GM18502 (cell line): Measurements from ENCODE around the gene TMCC2.

Source experiments
- ATAC-seq: cut with Tn5 transposase; IDR thresholded peaks from one replicate; pipeline ENCODE4 v1.9.1; 2021; ENCODE audit warnings: mild to moderate bottlenecking; ENCODE audit not compliant: unreplicated experiment, poor library complexity

The TMCC2 gene

DNA sequence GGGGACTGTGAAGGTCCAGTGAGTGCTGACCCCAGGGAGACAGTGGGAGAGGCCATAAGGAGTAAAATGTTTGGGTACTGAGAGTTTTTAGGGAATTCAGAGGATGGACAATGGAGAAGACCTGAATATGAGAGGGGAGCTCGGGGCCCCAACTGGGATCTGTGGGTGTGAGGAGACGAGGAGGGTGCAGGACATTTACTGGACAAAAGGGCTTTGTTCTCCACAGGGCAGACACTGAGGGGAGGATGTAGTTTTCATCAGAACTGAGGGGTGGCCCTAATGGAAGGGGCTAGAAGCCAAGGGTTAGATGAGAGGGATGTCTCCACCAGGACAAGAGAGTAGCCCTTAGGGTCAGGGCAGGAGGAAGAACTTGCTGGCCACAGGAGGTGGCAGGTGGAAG lies 30.0 kb downstream of the TMCC2 start:
- no peak for ATAC-seq

DNA sequence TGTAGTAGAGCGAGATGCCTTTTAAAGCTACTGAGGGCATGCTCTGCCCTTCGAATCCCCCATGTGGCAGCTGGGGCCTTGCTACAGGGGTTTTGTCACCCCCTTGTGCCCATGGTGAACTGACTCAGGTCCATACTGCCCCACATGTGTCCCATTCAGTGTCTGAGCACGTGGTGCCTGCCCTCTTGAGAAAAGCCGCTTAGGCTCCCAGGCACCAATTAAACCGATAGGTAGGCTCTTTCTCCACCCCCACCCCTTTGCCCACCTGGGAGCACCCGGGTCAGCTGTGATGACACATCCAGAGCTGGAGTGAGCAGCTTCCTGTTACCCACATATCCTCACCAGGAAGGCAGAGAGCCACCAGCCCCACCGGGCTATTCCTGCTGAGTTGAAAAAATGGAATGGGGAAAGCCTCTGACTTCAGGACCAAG lies 30.5 kb downstream of the TMCC2 start:
- ATAC-seq: no peak

DNA sequence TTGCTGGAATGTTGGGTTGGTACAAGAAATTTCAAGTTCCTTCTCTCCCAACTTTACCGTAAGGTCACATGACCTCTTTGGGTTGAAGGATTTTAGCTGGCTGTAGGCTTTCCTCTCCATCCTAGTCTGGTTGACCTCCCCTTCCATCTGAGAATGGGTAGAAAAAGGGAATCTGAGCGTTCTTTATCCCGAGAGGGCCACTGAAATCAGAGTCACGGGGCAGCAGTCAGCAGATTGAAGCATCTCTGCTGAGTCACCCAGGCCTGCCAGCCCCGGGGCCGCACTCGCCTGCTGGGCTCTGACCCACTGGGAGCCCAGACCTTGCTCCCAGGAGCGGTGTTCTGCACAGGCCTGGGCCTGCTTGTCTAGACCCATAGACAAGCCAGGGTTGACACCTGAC lies 31.0 kb downstream of the TMCC2 start:
- no peak for ATAC-seq

DNA sequence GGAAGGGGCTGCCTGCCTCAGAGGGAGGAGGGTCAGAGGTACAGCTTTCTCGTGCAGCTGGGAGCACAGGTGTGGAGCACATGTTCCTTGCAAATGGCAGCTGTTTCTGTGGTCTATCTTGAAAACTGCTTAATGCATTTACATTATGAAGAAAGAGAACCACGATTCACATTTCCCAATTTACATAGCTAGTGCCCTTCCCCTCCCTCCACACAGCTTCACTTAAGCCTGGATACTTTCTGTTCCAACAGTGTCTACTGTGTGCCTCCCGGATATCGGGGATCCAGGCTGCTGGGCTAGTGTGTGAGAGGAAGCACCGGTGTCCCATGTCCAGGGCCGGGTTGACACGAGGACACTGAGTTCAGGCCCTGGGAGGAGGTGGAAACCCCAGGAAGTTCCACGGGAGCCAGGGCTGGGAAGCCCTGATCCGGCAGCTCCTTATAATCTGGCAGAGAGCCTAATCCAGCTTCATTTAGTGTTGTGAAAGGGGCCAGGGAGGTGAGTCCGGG lies 31.6 kb downstream of the TMCC2 start:
- ATAC-seq: no peak

DNA sequence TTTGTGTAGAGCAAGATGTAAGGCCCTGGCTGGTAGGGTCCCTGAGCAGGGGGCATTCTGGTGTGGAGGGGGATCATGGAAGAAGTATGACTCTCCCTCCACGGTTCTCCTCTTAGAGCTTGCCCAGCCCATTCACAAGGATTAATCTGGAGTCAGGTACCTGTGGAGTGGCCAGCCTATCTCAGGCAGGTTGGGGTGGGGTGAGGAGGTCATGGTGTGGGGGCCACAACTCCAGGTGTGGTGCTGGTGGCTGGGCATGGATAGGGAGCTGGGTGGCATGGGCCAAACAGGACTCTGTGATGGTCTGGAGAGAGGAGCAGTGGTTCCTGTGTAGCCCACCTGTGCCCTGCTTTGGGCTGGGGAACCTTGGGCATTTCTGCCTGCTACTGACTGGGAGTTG lies 32.3 kb downstream of the TMCC2 start:
- no peak for ATAC-seq

DNA sequence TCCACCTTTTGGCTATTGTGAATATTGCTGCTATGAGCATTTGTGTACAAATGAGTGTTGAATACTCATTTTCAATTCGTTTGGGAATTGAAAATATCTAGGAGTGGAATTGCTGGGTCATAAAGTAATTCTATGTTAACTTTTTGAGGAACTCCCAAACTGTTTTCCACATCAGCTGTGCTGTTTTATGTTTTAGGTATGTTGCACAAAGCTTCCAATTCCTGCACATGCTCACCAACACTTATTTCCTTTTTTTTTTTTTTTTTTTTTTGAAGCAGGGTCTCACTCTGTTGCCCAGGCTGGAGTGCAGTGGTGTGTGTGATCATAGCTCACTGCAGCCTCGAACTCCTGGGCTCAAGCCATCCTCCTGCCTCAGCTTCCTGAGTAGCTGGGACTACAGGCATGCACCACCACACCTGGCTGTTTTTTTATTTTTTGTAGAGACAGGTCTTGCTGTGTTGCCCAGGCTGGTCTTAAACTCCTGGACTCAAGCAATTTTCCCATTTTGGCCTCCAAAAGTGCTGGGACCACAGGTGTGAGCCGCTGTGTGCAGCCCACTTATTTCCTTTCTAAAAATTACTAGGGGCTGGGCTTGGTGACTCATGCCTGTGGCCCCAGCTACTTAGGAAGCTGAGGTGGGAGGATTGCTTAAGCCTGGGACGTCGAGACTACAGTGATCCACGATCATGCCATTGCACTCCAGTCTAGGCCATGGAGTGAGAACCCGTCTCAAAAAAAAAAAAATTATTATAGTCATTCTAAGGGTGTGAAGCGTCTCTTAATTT lies 33.4 kb downstream of the TMCC2 start:
- no peak for ATAC-seq

DNA sequence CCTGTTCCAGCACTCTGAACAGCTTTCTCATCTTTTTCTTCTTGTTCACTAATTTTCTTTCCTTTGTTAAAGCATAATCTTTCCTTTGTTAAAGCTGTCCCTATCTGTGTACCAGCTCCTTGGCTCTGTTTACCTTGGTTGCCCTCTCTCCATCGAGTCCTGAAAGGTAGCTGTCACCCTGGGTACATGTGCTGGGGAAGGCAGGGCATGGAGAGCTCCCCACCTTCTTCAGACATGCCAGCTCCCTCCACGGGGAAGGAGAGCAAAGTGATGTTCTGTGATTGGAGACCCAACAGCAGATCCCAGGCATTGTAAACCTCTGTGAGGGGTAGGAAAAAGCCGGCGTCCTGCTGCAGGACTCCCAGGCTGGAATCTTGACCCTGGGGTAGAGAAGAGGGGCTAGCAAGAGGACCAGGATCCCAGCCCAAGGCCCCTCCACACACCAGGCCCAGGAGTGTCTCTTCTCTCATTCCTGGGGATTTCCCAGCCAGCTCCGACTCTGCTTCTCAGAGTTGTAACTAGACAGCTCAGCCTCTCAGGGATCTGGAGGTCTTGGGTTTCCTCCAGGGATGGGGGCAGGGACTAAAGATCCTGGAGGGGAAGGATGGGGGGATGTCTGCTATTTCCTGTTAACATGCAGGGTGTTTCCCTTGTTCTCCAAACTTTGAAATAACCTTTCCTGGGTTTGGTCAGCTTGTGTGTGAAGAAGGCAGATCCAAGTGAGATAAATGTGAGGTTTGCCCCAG lies 34.4 kb downstream of the TMCC2 start:
- no peak for ATAC-seq

DNA sequence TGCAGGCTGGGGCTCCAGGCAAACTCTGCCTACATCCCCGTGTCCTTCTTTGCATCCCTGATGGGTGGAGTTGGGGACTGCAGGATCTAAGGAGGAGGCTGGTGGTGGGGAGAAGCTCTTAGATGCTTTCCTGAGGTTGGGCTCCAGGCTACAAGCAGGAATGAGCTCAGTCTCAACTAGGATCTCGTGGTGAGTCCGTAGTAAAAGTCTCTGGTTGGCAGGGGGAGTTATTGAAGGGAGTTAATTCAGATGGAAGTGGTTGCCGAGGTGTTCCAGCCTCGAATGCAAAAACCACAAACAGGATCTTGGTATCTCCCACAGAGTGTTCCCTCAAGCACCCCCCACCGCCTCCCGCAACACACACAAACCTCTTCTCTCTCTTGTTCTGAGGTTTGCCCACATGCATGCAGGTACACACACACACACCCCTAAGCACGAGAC lies 35.0 kb downstream of the TMCC2 start:
- no peak for ATAC-seq

DNA sequence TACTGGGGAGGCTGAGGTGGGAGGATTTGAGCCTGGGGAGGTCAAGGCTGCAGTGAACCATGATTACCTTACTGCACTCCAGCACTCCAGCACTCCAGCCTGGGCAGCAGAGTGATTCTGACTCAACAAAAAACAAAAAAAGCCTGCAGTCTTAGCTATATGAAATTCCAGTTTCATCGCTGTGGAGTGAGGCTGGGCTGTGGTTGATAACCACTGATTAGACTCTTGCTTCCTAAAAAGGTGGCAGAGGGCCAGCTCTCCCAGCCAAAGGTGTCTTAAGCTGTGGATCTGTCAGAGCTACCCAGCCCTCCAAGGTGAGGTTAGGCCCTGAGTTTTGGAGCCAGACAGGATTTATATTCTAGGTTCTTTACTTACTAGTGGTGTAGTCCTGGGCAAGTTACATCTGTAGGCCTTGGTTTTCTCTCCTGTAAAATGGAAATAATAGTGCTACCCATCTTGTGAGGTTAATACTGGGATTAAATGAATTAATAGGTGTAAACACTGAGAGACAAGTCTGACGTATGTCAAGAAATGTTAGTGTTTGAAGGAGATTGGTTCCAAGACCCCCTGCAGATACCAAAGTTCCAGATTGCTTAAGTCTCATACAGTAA lies 35.9 kb downstream of the TMCC2 start:
- no peak for ATAC-seq

DNA sequence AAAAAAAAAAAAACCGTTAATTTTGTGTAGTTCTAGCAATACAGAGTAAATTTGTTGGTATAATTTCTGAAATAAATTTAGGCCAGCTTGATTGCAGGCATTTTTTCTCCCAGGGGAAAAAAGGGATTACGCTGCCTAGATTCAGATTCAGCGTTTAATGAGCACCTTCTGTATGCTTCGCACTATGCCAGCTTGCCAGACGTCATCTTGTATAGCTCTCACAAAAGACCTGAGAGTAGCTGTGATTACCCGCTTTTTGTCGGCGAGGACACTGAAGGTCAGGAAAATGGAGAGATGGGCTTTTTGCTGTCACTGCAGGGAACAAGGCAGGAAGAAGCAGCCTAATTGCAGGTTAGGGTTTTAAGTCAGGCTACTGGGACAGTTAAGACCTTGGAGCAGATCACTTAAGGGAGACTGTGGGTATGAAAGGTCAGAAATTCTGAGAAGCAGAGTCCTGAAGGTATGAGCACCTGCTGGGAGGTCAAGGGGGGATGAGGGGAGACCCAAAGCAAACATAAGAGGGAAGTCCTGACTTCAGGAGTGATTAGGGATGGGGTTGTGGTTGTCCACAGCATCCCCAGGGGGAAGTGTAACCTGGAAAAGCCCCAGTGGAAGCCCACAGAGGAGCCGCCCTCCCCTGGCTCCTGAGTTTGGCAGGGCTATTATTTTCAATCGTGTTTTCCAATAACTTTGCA lies 39.0 kb downstream of the TMCC2 start:
- ATAC-seq: no peak

DNA sequence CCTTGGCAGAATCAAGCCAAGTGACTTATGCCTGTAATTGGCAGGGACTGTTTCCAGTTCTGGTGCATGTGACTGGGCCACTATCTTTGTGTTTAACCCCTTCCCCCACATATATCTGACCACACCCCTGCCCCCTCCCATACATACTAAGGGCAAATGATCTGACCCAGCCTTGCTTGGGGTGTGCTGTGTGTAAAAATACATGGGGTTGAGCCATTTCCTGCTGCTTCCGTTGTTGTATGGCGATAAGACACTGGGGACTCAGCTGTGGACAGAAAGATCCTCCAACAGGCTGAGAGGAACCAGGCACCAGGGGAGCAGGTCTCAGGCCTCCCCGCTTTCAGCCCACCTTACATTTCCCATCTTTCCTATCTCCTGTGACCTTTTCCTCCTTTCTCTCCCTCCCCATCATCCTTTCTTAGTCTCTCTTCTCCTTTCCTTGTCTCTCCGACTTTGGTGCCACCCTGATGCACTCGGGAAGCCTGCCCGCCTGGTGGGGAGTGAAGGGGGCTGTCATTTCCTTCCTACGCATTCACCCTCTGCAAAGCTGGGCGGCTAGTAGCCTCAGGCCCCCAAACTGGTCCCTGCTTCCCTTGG lies 39.7 kb downstream of the TMCC2 start:
- ATAC-seq: no peak

DNA sequence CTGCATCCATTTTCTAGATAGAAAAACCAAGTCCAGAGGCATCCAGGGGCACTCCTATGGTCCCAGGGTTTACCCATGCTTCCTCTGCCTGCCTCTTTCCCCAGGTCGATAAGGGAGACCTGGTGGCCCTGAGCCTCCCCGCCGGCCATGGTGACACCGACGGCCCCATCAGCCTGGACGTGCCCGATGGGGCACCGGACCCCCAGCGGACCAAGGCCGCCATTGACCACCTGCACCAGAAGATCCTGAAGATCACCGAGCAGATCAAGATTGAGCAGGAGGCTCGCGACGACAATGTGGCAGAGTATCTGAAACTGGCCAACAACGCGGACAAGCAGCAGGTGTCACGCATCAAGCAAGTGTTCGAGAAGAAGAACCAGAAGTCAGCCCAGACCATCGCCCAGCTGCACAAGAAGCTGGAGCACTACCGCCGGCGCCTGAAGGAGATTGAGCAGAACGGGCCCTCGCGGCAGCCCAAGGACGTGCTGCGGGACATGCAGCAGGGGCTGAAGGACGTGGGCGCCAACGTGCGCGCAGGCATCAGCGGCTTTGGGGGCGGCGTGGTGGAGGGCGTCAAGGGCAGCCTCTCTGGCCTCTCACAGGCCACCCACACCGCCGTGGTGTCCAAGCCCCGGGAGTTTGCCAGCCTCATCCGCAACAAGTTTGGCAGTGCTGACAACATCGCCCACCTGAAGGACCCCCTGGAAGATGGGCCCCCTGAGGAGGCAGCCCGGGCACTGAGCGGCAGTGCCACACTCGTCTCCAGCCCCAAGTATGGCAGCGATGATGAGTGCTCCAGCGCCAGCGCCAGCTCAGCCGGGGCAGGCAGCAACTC lies 41.3 kb downstream of the TMCC2 start:
- ATAC-seq: no peak

DNA sequence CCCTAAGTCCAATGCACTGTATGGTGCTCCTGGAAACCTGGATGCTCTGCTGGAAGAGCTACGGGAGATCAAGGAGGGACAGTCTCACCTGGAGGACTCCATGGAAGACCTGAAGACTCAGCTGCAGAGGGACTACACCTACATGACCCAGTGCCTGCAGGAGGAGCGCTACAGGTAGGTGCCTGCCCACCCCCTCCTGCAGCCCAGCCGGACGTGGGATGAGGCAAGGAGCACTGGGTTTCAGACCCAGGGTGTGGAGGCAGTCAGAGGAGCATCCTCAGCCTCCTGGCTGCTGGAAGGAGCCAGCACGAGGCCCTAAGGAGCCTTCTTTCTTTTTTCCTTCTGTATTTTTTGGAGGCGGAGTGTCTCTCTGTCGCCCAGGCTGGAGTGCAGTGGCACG lies 42.0 kb downstream of the TMCC2 start:
- no peak for ATAC-seq

DNA sequence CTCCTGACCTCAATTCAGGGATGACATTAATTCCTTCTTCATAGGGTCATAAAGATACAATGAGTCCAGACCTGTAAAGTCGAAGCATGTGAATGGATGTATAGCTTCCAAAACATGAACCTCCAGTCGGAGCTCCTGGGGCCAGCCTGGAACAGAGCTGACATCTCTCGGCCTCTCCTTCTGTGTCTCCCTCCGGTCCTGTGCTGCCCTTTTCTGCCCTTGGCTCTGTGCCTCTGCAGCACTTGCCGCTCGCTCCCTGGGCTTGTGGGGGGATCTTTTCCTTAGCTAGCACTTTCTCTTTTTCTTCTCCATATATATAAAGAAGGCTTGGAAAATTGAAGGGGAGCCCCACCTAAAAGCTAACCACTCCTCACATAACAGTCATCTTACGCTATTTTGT lies 42.5 kb downstream of the TMCC2 start:
- ATAC-seq: no peak

DNA sequence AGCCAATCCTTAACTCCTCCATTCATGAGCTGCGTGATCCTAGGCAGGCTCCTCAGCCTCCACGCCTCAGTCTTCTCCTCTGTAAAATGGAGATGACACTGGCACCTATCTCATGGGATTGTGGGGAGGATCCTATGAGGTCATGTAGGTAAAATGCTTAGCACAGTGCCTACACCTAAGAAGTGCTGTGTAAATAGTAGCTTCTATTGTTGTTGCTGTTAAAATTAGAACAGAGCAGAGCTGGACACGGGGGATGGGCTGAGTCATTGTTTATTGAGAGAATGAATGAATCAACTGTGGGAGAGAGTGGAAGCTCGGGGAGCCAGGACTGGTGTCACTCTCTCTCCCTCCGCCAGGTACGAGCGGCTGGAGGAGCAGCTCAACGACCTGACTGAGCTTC lies 43.0 kb downstream of the TMCC2 start:
- ATAC-seq: no peak

DNA sequence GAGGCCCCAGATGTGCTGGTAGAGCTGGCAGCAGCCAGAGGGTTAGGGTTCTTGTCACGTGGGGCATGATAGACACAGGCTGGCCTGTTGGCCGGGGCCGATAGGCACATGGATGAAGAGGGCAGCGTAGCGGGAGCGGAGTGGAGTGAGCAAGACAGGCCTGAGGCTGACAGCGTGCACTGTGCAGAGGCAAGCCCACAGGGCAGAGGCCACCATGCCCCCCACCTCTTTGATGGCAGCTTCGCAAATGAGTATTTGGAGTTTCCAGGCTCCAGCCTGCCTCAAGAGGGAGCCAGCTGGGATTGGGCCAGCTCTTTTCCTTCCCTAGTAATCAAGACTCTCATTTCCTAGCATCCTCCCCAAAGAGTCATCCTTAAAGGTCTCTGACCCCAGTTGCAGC lies 43.5 kb downstream of the TMCC2 start:
- ATAC-seq: no peak

DNA sequence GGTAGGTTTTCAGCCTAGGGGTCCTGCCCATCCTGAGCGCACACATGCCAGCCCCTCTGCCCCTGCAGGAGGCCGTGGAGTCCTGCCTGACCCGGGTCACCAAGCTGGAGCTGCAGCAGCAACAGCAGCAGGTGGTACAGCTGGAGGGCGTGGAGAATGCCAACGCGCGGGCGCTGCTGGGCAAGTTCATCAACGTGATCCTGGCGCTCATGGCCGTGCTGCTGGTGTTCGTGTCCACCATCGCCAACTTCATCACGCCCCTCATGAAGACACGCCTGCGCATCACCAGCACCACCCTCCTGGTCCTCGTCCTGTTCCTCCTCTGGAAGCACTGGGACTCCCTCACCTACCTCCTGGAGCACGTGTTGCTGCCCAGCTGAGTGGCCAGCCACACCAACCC lies 44.0 kb downstream of the TMCC2 start:
- ATAC-seq: no peak

DNA sequence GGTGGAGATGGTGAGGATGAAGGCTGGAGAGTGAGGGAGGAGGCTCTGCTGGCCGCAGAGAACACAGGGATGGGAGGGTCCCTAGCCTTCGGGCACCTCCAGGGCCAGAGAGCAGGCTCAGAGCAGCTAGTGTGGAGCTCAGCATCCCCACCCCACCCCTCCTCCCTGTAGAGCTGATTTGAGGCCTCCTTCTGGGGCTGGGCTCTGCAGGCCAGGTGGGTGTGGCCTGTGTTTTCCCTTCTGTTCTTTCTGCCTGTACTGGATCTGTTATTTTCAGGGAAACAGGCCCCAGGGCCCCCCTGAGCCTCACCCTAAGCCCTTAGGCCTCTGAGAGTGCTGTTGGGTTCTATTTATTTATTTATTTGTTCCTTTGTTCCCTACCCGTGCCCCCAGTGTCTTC lies 44.8 kb downstream of the TMCC2 start:
- no peak for ATAC-seq

DNA sequence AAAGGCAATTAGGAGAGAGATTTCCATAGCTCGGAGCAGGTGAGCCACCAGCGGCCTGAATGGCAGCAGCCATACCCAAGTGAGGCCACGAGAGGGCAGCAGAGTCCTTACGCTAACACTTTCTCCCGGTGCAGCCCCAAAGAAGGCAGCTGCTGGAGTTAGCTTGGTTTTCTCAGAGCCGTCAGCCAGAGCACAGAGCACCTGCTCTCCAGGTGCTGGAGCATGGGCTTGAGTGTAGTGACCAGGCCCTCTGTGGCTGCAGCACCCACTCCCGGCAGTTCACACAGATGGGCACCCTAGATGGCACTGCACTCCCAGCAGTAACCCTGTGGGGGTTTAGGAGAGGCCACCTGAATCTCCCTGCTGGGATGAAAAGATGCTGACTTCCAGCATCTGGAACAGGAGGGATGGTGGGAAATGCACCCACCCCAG lies 45.8 kb downstream of the TMCC2 start:
- ATAC-seq: peak; percentile 76
